Loucy (cell line): ENCODE results near the gene LRIG1.

Experiments
- H2AFZ ChIP-seq: fragments of 200-600 bp; sonication (generic); 2 replicates; pipeline ENCODE4 v1.6.0; 2016; ENCODE audit warnings: antibody characterized with exemption, mild to moderate bottlenecking, low read length, moderate library complexity
- H3F3A ChIP-seq: fragments of 200-600 bp; 2 replicates; pipeline ENCODE4 v1.6.0; 2016; ENCODE audit warnings: antibody characterized with exemption, low read depth, mild to moderate bottlenecking
- H3K27me3 ChIP-seq: fragments of 200-600 bp; sonication (generic); 2 replicates; pipeline ENCODE4 v1.6.1; 2014; ENCODE audit warnings: low read length, mild to moderate bottlenecking; ENCODE audit not compliant: insufficient read depth, poor library complexity, severe bottlenecking
- H3K36me3 ChIP-seq: fragments of 200-600 bp; sonication (generic); 2 replicates; pipeline ENCODE4 v1.6.1; 2016; ENCODE audit warnings: low read length; ENCODE audit not compliant: insufficient read depth
- H3K4me1 ChIP-seq: fragments of 200-600 bp; sonication (generic); 2 replicates; pipeline ENCODE4 v1.5.1; 2014; ENCODE audit warnings: low read length, mild to moderate bottlenecking; ENCODE audit not compliant: insufficient read depth, poor library complexity, severe bottlenecking
- H3K4me2 ChIP-seq: fragments of 200-600 bp; sonication (generic); 2 replicates; pipeline ENCODE4 v1.6.0; 2014; ENCODE audit warnings: antibody characterized with exemption, low read length, low read depth, mild to moderate bottlenecking; ENCODE audit not compliant: poor library complexity, severe bottlenecking
- H3K4me3 ChIP-seq: fragments of 200-600 bp; sonication (generic); 2 replicates; pipeline ENCODE4 v1.5.1; 2014; ENCODE audit warnings: low read length, mild to moderate bottlenecking, mixed read lengths; ENCODE audit not compliant: poor library complexity, severe bottlenecking
- H3K79me2 ChIP-seq: fragments of 200-600 bp; sonication (generic); 2 replicates; pipeline ENCODE4 v1.6.1; 2014; ENCODE audit warnings: low read length; ENCODE audit not compliant: insufficient read depth
- H3K9ac ChIP-seq: fragments of 200-600 bp; sonication (generic); 2 replicates; pipeline ENCODE4 v1.6.0; 2014; ENCODE audit warnings: mild to moderate bottlenecking, low read depth, low read length, moderate library complexity; ENCODE audit not compliant: poor library complexity, severe bottlenecking
- H3K9me2 ChIP-seq: fragments of 200-600 bp; sonication (generic); replicated peaks from 2 replicates; pipeline ENCODE4 v1.6.1; 2016; ENCODE audit warnings: low read depth, low read length, mixed read lengths
- H3K9me3 ChIP-seq: fragments of 200-600 bp; sonication (generic); 2 replicates; pipeline ENCODE4 v1.6.1; 2014; ENCODE audit warnings: mild to moderate bottlenecking, antibody characterized with exemption, low read length, low read depth; ENCODE audit not compliant: insufficient read depth
- H4K20me1 ChIP-seq: fragments of 200-600 bp; sonication (generic); 2 replicates; pipeline ENCODE4 v1.6.0; 2014; ENCODE audit warnings: antibody characterized with exemption, low read length, mild to moderate bottlenecking; ENCODE audit not compliant: insufficient read depth, poor library complexity, severe bottlenecking
- CTCF ChIP-seq: fragments of 200-600 bp; sonication (generic); conservative IDR thresholded peaks from 2 replicates; pipeline ENCODE4 v1.5.1; 2014; ENCODE audit warnings: mild to moderate bottlenecking, antibody characterized with exemption, low read length
- EZH2phosphoT487 ChIP-seq: fragments of 200-600 bp; IDR thresholded peaks from 2 replicates; pipeline ENCODE4 v1.6.1; 2018; ENCODE audit warnings: antibody characterized with exemption, mild to moderate bottlenecking, moderate library complexity, borderline replicate concordance

LRIG1 gene

GRCh38 chr3:66444146-66444644, 56.6 kb downstream of the LRIG1 start:
- H3K79me2 ChIP-seq = peaks cover 61% of the 10 kb centered on the region
- no peak overlapping the region for H3K4me2 ChIP-seq
- peaks cover 45% of the 10 kb centered on the region for H3K4me1 ChIP-seq
- no peaks in the 10 kb centered on the region for H3K9me3 ChIP-seq
- H3K36me3 ChIP-seq = peaks cover 28% of the 10 kb centered on the region; the same call in 1 of the 2 replicates
- no peaks in the 10 kb centered on the region for H3K9me2 ChIP-seq
- no peaks in the 10 kb centered on the region for H4K20me1 ChIP-seq
- H3K4me3 ChIP-seq = no peak overlapping the region
- no peaks in the 10 kb centered on the region for H3K27me3 ChIP-seq
- no peak for TF ChIP-seq CTCF
- no peak for TF ChIP-seq EZH2phosphoT487
- H3F3A ChIP-seq = peaks cover 10% of the 10 kb centered on the region
- H3K9ac ChIP-seq = no peak overlapping the region
- H2AFZ ChIP-seq = no peak overlapping the region

DNA sequence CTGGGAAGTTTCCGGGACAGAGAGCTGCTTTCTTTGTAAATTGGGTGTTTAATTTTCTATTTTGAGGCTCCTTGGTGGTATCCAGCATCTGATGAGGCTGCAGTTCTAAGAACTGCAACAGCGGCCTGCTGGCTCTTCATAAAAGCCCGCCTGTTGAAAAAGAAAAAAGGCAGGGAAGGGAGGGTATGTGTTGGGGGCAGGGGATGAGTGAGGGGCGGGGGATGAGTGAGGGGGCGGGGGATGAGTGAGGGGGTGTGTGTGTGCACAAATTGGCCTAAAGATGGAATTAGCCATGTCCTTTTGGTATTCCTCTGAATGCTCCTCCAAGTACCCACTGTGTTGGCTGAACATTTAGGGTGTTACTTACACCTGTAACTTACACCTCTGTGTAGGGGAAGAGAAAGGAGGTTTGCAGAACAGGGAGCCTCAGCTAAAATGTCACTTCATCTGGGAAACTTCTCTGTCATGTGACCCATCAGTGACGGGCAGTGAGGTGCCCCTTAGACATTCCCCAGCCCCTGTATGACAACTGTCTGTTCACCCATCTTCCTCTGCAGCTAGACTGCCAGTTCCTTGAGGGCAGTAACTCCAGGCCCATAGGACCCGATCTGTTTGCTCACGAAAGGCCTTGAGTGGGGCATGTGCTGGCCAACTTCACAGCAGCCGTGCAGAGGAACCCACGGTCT, 57.6 kb downstream of the LRIG1 start:
- H3K4me3 ChIP-seq = no peak overlapping the region

GRCh38 chr3:66442254-66443117, 58.3 kb downstream of the LRIG1 start:
- Histone ChIP-seq H3K4me2 (no peak overlapping the region), H2AFZ (no peak overlapping the region), H3K4me3 (no peak overlapping the region), H3K9me2 (no peaks in the 10 kb centered on the region), H3K9ac (no peak overlapping the region), H3F3A (peaks cover 10% of the 10 kb centered on the region), H3K4me1 (peaks cover 55% of the 10 kb centered on the region), H3K27me3 (no peaks in the 10 kb centered on the region), H3K9me3 (no peaks in the 10 kb centered on the region), H4K20me1 (no peaks in the 10 kb centered on the region), H3K79me2 (peaks cover 63% of the 10 kb centered on the region), H3K36me3 (peaks cover 14% of the 10 kb centered on the region; the same call in 1 of the 2 replicates)
- TF ChIP-seq CTCF (no peak), EZH2phosphoT487 (no peak)

More for the DNA sequence above, 57.6 kb downstream of the LRIG1 start:
- H3K9me2 ChIP-seq = no peaks in the 10 kb centered on the region
- no peaks in the 10 kb centered on the region for H4K20me1 ChIP-seq
- H2AFZ ChIP-seq = no peak overlapping the region
- no peak overlapping the region for H3K9ac ChIP-seq
- H3K4me1 ChIP-seq = peaks cover 47% of the 10 kb centered on the region
- no peaks in the 10 kb centered on the region for H3K27me3 ChIP-seq
- H3K36me3 ChIP-seq = peaks cover 21% of the 10 kb centered on the region; the same call in 1 of the 2 replicates
- no peaks in the 10 kb centered on the region for H3K9me3 ChIP-seq
- no peak overlapping the region for H3K4me2 ChIP-seq
- peaks cover 63% of the 10 kb centered on the region for H3K79me2 ChIP-seq
- peaks cover 10% of the 10 kb centered on the region for H3F3A ChIP-seq
- TF ChIP-seq EZH2phosphoT487 (no peak), CTCF (no peak)
